IMR-90 (cell line): ENCODE results near the gene LRRC56.
A peak's percentile ranks its signal among the peaks of the same experiment; 100 is the strongest.

Experiments used
- MAFK ChIP-seq: IDR thresholded peaks from 2 replicates; pipeline ENCODE4 v1.6.1; 2012; ENCODE audit warnings: low read depth, low read length, improper control_type of control experiment
- MAZ ChIP-seq: IDR thresholded peaks from 2 replicates; pipeline ENCODE4 v1.6.1; 2012; ENCODE audit warnings: low read depth, mild to moderate bottlenecking, low read length, improper control_type of control experiment, moderate library complexity, borderline replicate concordance
- POLR2A ChIP-seq: IDR thresholded peaks from 2 replicates; pipeline ENCODE4 v1.6.1; 2012; ENCODE audit warnings: mild to moderate bottlenecking, low read depth, low read length
- RAD21 ChIP-seq: IDR thresholded peaks from 2 replicates; pipeline ENCODE4 v1.6.1; 2012; ENCODE audit warnings: low read length, improper control_type of control experiment
- RFX5 ChIP-seq: IDR thresholded peaks from 2 replicates; pipeline ENCODE4 v1.8.0; 2012; ENCODE audit warnings: low read depth, mild to moderate bottlenecking, low read length, moderate library complexity
- SMC3 ChIP-seq: fragments of 150-350 bp; IDR thresholded peaks from 2 replicates; pipeline ENCODE4 v1.6.1; 2016; ENCODE audit warnings: low read depth, mild to moderate bottlenecking, antibody characterized with exemption, low read length, moderate library complexity
- TF ChIP-seq, protein P1 (sequence below): conservative IDR thresholded peaks from 2 replicates; pipeline ENCODE4 v1.5.1; 2012; ENCODE audit warnings: mild to moderate bottlenecking, low read depth, low read length, improper control_type of control experiment
- TF ChIP-seq, protein P2 (sequence below): fragments of 150-350 bp; IDR thresholded peaks from 2 replicates; pipeline ENCODE4 v1.6.1; 2017; ENCODE audit warnings: mild to moderate bottlenecking, antibody characterized with exemption, low read length, low read depth
- TF ChIP-seq, protein P3 (sequence below): fragments of 150-350 bp; IDR thresholded peaks from 2 replicates; pipeline ENCODE4 v1.6.1; 2016; ENCODE audit warnings: low read depth, mild to moderate bottlenecking, low read length, moderate library complexity, borderline replicate concordance

DNA sequence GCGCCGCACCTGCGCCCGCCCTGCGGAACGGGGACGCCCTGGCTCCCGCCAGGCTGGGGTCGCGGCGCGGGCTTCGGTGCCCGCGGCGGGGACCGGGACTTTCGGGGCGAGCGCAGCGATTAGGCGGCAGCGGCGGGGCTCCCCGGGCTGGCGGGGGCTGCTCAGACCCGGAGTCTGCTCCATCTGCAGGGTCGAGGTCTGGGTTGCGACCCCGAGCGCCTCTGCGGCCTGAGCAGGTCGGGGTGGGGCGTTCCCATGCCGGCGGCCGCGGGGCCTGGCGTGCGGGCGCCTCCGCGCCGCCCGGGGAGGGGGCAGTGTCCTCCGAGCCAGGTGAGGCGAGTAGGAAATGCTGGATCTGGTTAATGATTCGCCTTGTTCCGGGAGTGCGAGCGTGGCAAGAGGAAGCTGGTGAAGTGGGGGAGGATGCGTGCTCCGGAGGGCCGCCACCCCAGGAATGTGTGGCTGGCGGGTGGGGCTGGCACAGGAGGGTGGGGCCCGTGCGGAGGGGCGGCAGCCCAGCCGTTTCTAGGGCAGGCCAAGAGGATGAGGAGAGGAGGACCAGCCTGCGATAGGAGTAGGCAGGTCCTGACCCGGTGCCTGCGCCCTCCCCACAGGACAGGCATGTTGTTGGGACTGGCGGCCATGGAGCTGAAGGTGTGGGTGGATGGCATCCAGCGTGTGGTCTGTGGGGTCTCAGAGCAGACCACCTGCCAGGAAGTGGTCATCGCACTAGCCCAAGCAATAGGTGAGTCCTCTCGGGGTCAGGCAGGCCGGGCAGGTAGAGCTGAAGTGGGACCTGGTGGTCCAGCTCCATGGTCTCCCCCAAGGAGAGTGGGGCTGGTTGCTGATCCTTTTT, 24.0 kb downstream of the LRRC56 start:
- TF ChIP-seq, protein P1, sequence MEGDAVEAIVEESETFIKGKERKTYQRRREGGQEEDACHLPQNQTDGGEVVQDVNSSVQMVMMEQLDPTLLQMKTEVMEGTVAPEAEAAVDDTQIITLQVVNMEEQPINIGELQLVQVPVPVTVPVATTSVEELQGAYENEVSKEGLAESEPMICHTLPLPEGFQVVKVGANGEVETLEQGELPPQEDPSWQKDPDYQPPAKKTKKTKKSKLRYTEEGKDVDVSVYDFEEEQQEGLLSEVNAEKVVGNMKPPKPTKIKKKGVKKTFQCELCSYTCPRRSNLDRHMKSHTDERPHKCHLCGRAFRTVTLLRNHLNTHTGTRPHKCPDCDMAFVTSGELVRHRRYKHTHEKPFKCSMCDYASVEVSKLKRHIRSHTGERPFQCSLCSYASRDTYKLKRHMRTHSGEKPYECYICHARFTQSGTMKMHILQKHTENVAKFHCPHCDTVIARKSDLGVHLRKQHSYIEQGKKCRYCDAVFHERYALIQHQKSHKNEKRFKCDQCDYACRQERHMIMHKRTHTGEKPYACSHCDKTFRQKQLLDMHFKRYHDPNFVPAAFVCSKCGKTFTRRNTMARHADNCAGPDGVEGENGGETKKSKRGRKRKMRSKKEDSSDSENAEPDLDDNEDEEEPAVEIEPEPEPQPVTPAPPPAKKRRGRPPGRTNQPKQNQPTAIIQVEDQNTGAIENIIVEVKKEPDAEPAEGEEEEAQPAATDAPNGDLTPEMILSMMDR: no peak
- TF ChIP-seq MAFK: no peak
- no peak for TF ChIP-seq SMC3
- TF ChIP-seq POLR2A: no peak
- TF ChIP-seq, protein P2, sequence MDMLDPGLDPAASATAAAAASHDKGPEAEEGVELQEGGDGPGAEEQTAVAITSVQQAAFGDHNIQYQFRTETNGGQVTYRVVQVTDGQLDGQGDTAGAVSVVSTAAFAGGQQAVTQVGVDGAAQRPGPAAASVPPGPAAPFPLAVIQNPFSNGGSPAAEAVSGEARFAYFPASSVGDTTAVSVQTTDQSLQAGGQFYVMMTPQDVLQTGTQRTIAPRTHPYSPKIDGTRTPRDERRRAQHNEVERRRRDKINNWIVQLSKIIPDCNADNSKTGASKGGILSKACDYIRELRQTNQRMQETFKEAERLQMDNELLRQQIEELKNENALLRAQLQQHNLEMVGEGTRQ: no peak
- no peak for TF ChIP-seq RAD21
- TF ChIP-seq MAZ: peak; percentile 61; the same call in 1 of the 2 replicates
- TF ChIP-seq, protein P3, sequence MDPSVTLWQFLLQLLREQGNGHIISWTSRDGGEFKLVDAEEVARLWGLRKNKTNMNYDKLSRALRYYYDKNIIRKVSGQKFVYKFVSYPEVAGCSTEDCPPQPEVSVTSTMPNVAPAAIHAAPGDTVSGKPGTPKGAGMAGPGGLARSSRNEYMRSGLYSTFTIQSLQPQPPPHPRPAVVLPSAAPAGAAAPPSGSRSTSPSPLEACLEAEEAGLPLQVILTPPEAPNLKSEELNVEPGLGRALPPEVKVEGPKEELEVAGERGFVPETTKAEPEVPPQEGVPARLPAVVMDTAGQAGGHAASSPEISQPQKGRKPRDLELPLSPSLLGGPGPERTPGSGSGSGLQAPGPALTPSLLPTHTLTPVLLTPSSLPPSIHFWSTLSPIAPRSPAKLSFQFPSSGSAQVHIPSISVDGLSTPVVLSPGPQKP: no peak
- no peak for TF ChIP-seq RFX5
